Measurements from ENCODE around the gene ZNF747.

ZNF747 gene

DNA sequence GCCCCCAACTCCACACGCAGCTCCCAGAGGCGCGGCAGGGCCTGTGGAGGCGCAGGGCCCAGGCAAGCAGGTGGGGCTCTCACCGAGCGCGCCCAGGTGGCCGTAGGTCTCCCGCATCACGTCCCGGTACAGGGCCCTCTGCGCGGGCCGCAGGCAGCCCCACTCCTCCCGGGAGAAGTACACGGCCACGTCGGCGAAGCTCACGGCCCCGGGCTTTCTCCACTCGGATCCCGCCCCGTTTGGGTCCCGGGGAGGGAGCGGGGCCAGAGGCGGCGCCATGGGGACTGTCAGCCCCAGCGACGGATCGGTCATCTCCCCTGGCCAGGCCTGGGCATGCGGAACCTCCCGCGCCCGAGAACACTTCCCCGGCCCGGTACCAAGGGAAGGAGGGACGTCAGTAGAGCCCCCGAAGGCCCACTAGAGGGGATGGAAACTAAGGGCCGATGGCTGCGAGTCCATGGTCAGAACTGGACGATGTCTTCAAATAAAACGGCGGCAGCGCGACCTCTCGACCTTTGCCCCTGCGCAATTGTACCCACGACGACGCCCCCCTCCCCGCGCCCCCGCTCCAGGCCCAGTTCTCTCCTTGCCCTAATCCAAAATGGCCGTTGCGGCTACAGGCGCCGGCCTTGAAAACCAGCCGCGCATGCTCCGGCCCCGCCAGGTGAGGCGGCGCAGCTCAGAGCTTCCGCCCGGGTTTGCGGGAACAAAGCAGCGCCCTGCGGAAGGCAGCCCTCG lies at the start of gene ZNF747:
ZNF747 (minus strand) TSS at position 491 of the 738 bp plus-strand sequence; CDS start at position 312, 179 bp downstream.
- in situ Hi-C loops (cut with MboI; ENCODE audit: low sequenced_read_pairs) = no loop called here

DNA sequence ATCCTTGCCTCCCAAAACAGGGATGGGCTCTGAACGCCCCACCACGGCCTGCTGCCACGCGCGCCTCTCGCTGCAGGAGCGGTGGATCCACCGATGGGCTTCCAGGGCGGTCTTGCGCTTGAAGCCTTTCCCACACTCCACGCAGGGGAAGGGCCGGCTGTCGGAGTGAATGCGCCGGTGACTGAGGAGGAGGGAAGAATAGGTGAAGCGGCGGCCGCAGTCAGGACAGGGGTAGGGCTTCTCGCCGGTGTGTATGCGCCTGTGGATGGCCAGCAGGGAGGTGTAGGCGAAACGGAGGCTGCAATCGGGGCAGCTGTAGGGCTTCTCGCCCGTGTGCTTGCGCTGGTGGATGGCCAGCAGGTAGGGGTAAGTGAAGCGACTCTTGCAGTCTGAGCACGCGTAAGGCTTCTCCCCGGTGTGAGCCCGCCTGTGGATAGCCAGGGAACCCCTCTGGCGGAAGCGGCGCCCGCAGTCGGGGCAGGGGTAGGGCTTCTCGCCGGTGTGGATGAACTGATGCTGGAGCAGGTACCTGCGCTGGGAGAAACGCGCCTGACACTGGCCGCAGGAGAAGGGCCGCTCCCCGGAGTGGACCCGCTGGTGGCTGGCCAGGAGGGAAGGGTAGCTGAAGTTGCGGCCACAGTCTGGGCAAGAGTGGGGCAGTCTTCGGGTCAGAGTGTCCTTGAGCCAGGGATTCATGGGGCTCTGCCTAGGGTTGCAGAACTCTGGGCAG lies 48.1 kb upstream of the ZNF747 start:
- in situ Hi-C loops (cut with MboI; ENCODE audit: low sequenced_read_pairs) = no loop called here

DNA sequence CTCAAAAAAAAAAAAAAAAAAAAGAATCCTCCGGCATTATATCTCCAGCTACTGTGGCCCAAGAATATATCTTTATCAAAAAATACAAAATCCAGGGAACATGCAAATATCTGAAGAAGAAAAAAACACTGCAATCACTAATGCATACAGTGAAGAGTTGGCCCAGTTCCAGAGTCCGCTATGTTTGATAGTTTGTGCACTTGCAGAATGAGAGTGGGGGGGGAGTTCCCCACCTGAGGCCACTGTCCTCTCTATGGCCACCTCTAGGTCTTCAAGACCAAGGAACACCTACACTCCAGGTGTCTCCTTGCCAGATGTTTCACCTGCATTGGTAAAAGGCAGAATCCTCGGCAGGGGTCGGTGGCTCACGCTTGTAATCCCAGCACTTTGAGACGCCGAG lies 46.8 kb upstream of the ZNF747 start:
- in situ Hi-C loops (cut with MboI; ENCODE audit: low sequenced_read_pairs) = no loop called here

DNA sequence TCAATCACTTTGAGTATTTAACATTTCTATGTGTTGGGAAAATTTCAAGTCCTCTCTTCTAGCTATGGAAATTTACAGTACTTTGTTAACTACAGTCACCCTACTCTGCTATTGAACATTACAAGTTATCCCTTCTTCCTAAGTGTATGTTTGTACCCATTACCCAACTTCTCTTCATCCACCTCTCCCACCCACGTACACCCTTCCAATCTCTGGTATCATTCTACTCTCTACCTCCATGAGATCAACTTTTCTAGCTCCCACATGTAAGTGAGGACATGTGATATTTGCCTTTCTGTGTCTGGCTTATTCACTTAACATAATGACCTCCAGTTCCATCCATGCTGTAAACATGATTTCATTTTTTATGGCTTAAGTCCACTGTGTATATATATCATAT lies 40.0 kb upstream of the ZNF747 start:
- in situ Hi-C loops (cut with MboI; ENCODE audit: low sequenced_read_pairs) = no loop called here

DNA sequence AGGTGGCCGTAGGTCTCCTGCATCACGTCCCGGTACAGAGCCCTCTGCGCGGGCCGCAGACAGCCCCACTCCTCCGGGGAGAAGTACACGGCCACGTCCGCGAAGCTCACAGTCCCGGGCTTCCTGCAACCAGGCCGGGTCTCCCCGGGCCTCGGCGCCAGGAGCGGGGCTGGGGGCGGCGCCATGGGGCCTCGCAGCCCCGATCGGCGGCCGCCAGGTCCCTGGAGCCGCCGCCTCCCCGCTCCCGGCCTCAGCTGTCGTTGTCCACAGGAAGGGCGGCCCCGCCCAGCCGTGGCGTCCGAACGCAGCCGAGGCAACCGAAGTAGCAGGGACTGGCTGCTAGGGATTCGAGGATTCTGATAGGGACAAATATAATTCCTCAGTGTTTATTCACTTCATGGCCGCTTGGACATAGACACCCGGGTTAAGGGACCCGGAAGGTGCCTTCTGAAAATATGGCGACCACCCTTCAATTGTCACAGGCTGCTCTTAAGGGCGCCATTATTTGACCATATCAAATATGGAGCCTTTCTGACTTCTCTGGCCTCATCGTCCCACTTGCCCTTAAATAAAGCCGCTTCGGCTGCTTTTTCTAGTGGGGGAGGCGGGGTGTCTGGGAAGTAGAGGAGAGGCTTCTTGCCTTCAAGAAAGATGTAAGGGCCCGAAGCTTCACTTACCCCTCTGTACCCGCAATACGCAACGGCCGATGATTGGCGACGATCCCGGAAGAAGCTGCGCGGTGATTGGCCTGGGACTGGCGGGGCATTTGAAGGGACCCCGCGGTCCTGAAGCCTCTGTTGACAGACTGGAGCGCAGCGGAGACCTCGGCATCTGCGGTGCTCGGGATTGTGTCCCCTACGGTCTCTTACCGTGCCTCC lies 37.0 kb upstream of the ZNF747 start, which contains the start of gene ZNF688:
ZNF688 (minus strand) TSS at position 270 of the 878 bp plus-strand sequence; CDS start at position 185, 85 bp downstream.
- in situ Hi-C loops (cut with MboI; ENCODE audit: low sequenced_read_pairs) = no loop called here

DNA sequence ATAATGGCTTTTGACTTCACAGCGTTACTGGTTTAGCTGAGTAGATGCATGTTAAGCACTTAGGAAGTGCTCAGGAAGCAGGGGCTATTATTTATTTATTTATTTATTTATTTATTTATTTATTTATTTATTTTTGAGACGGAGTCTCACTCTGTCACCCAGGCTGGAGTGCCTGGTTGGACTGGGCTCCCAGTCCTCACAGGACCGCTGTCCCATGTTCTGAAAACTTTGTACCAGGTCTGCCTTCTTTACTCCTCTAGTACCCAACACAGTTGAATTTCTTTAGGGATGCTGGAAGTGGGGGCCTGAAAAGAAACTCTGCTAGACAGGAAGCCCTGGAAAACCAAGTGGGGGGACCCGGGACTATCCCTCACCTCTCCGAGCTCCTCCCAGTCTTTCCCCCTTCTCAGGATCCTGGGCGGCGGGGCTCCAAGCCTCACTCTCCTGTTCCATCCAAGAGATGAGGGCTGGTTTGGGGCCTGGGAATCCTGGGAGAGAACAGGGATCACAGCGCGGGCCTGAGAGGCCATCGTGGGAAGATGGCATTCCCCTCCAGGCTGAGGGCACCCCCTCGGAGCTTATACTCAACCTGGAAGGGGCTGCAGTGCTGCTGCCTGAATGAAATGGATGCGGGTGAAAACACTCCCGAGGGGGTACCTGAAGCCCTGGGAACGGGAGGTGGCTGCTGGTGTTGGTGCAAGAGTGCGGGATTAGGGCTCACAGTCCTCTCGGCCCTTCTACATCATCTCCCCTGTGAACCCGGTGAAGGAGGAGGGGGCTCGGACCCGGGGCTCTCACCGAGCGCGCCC lies 36.2 kb upstream of the ZNF747 start:
- in situ Hi-C loops (cut with MboI; ENCODE audit: low sequenced_read_pairs) = no loop called here

DNA sequence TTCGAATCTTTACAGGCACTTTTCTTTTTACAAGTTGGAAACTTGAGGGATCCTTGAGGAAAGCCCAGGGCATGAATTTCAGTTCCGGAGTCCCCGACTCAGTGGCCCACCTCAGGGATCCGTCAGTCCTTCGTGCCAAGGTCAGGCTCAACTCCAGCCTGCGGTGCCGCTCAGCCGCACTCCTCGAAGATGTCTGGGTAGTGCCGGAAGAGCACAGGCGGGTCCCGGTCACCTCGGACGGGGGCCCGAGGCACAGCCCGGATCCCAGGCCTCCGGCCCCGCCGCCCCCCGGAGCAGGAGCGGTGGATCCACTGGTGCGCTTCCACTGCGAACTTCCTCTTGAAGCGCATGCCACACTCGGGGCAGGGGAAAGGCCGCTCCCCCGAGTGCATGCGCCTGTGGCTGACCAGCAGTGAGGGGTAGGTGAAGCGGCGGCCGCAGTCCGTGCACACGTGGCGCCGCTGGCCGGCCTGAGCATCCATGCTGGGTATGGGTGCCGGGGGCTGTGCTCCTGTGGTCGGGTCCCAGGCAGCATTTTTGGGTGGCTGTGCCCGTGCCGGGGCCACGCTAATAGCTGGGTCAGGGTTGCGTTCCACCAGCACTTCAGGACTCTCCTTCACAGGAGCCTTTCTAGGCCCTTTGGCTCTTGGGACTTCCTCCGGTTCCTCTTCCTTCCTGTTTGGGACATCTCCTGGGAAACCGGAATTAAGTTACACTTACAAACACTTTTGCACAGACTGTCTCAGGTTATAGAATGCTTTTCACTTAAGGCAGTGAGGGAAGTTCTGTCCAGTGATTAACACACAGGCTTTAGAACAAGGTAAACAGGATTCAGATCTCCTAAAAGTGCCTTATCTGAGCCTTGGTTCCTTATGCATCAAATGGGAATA lies 35.3 kb upstream of the ZNF747 start:
- in situ Hi-C loops (cut with MboI; ENCODE audit: low sequenced_read_pairs) = no loop called here

DNA sequence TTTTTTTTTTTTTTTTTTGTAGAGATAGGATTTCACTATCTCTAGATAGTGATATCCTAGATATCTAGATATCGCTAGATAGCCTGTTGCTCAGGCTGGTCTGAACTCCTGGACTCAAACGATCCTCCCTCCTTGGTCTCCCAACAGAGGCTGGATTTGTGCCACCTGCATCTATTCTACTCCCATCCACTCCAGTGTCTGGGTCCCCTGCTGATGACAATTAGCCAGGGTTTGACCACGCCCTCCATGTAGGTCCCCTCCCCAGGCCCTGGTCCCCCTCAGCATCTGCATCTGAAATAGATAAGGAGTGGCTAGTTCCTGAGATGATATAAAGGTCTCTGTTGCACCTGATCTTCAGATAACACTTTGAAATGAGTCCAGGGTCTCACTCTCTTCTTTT lies 34.6 kb upstream of the ZNF747 start:
- in situ Hi-C loops (cut with MboI; ENCODE audit: low sequenced_read_pairs) = no loop called here

DNA sequence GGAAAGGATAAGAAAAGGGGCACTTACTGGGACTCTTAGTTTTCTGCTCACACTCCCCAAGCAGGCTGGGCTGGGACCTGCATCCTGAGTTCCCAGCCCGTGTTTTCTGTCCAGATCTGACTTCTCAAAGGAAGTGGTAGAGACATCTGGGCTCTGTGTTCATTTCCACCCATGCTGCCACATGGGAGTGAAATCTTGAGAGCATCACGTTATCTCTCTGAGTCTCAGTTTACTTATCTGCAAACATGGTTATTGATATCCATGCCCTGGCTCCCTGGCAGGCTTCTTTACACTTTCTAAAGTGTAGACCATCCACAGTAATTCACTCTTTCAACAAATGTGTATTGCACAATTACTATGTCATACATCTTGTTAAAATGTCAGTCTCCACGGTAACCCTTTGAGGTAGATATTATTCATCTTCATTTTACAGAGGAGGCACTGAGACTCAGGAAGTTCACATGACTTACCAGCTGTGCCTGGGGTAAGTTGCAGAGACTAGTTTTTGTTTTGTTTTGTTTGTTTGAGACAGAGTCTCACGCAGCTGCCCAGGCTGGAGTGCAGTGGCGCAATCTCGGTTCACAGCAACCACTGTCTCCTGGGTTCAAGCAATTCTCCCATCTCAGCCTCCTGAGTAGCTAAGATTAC lies 33.5 kb upstream of the ZNF747 start:
- in situ Hi-C loops (cut with MboI; ENCODE audit: low sequenced_read_pairs) = no loop called here

DNA sequence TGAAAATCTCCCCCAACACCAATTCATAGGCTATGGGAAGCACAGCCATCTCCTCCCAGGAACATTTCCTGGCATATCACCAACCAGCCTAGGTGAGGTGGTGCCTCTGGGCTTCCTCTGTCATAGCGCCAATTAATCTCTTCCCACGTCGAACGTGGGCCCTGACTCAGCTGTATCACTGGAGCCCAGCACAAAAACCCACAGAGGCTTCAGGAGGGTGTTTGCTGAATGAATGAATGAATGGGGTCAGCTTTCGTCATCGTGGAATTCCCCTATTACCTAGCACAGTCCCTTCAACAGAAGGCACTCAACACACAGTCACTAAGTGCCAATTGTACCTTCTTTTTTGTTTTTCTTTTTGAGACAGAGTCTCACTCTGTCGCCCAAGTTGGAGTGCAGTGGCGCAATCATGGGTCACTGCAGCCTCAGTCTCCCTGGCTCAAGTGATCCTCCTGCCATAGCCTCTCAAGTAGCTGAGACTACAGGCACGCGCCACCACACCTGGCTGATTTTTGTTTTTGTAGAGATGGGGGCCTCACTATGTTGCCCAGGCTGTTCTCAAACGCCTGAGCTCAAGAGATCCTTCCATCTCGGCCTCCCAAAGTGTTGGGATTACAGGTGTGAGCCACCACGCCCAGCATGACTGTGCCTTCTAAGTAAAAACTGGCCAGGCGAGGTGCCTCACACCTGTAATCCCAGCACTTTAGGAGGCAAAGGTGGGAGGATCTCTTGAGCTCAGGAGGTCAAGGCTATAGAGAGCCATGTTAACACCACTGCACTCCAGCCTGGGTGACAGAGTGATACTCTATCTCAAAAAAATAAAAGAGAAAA lies 32.7 kb upstream of the ZNF747 start:
- in situ Hi-C loops (cut with MboI; ENCODE audit: low sequenced_read_pairs) = no loop called here

DNA sequence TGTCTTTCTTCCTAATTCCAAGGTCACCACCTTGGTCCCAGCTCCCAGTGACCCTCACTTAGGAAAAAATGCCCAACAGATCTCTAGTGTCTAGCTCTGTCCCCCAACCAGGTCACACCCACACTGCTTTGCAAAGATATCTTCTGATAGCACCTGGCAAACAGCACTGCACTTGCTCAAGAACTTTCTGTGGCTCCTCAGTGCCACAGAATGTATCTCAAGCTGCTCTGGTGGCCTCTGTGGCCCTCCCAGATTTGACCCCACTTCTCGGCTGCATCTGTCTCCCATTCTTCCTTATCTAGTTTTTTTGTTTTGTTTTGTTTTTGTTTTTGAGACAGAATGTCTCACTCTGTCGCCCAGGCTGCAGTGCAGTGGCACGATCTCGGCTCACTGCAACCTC lies 31.9 kb upstream of the ZNF747 start:
- in situ Hi-C loops (cut with MboI; ENCODE audit: low sequenced_read_pairs) = no loop called here

DNA sequence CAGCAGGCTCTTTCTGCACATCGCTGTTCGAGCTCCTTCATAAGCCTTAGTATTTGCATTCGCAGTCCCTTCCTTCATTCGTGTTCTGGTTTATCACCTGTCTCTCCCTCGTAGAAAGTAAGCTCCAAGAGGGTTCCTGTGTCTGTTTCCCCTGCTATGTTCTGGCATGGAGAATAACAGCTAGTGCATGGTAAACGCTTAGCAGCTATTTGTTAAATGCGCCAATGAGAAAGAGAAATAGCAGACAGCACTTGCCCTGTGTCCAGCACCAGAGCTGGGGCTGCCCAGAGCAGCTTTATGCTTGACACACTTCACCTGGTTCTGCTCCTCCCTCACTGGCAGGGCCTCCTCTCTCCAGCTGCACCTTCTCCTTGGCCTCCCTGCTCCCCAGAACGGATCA lies 31.3 kb upstream of the ZNF747 start:
- in situ Hi-C loops (cut with MboI; ENCODE audit: low sequenced_read_pairs) = no loop called here

DNA sequence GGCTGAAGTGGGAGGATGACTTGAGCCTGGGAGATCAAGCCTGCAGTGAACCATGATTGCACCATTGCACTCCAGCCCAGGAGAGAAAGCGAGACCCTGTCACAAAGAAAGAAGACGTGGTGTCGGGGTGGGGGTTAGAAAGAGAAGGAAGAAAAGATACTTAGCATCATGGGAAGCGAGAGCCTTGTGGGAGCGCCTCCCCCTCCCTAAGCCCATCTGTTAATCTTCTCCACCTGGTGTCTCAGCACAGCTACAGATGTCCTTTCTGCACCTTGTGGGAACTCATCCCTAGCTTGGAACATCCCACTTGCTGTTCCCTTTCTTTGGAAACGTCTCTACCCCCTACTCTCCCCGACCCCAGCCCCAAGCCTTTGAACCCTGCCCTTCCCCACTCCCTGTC lies 30.9 kb upstream of the ZNF747 start:
- in situ Hi-C loops (cut with MboI; ENCODE audit: low sequenced_read_pairs) = no loop called here

DNA sequence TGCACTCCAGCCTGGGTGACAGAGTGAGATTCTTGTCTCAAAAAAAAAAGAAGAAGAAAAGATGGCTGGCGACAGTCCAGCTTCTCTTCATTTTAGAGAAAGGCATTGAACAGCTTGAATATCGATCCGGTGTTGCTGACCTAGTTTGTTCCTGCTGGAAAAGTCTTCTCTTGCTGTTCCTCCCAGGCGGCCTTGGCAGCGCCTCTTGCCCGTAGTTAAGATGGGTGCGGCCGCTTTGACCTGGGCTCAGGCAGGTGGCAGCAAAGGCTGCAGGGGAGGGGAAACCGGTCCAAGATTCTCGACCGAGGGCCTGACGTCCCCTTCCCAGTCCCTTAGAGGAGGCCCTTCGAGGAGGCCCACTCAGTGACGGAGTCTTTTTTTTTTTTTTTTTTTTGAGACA lies 27.4 kb upstream of the ZNF747 start:
- in situ Hi-C loops (cut with MboI; ENCODE audit: low sequenced_read_pairs) = no loop called here

DNA sequence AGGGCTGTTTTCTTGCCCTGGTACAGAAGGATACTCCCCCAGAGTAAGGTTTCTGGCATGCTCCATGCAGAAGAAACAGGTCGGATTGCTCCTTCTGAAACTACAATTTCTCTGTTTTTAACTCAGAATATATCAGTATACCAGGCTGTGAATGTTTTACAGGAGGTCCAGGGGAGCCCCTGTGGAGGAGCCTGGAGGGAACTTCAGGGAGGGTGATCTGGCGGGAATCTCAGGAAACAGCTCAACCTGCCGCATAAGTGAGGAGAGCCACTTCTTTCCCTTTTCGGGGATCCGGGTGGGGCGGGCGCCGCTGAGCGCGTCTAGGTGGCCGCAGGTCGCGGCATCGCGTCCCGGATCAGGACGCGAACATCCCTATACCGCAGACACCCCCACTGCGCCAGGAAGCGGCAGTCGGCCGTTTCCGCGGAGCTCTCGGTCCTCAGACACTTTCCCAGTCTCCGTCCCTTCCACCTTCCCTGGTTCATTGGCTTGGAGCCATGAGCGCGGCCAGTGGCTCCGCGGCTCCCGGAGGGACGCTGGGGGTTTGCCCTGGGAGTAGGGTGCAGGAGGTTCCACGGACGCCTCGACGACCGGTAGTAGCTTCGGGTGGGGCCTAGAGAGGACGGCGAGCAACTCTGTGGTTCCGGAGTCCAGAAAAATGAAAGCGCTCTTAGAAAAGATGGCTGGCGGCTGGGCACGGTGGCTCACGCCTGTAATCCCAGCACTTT lies 26.6 kb upstream of the ZNF747 start:
- in situ Hi-C loops (cut with MboI; ENCODE audit: low sequenced_read_pairs) = no loop called here

DNA sequence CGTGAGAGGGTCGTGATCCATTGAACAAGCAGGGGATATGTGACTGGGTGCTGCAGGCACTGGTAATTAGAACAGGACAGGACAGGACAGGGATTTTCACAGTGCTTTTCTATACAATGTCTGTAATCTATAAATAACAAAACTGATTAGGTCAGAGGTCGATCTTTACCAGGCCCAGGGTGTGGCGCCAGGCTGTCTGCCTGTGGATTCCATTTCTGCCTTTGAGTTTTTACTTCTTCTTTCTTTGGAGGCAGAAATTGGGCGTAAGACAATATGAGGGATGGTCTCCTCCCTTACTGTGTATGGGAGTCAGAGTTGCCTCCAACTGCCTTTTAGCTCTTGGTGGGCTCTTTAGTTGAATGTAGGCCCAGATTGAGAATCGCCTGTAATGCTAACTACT lies 25.0 kb upstream of the ZNF747 start:
- in situ Hi-C loops (cut with MboI; ENCODE audit: low sequenced_read_pairs) = no loop called here

DNA sequence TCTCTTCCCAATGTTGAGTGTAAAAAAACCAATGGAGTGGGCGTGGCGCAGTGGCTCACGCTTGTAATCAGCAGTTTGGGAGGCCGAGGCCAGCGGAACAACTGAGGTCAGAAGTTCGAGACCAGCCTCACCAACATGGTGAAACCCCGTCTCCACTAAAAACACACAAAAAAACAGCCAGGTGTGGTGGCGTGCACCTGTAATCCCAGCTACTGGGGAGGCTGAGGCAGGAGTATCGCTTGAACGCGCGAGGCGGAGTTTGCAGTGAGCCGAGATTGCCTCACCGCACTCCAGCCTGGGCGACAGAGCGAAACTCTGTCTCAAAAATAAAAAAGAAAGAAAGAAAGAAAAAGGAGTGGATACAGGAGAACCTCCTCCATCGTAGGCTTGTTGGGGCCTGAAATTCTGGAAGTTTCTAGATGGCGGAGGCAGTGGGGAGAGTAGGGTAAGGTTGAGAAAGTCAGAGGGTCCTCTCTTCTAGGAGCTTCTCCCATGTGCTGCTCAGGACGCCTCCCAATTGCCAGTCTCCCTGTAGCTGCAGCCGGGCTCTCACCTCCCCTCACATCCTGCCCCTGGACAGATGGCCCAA lies 24.2 kb upstream of the ZNF747 start:
- in situ Hi-C loops (cut with MboI; ENCODE audit: low sequenced_read_pairs) = no loop called here

Measured in hTERT RPE-1 (cell line).